Progenitor cell of endocrine pancreas (in vitro differentiated cells): Measurements from ENCODE around the gene MAP3K20. TPM values are rescaled to one million over a fixed set of nuclear protein-coding genes. Genes with fewer than 3 reads are reported as not detected.
A peak's percentile ranks its signal among the peaks of the same experiment; 100 is the strongest.

Source experiments
- DNase-seq: peaks from one replicate; pipeline ENCODE4 v3.0.0; 2021; ENCODE audit warnings: low spot score; ENCODE audit not compliant: unreplicated experiment
- H3K27ac Mint-ChIP-seq: 2 replicates; pipeline ENCODE4 v1.8.0; 2021; ENCODE audit warnings: mild to moderate bottlenecking, moderate library complexity, mixed read lengths
- H3K27me3 Mint-ChIP-seq: 2 replicates; pipeline ENCODE4 v1.8.0; 2021; ENCODE audit warnings: mixed read lengths
- H3K36me3 Mint-ChIP-seq: 2 replicates; pipeline ENCODE4 v1.8.0; 2022; ENCODE audit warnings: mixed read lengths; ENCODE audit not compliant: insufficient read depth
- H3K4me1 Mint-ChIP-seq: 2 replicates; pipeline ENCODE4 v1.8.0; 2021; ENCODE audit warnings: low read depth, mixed read lengths
- H3K4me3 Mint-ChIP-seq: 2 replicates; pipeline ENCODE4 v1.8.0; 2021; ENCODE audit warnings: low read depth, mild to moderate bottlenecking, moderate library complexity, mixed read lengths
- H3K9me3 Mint-ChIP-seq: 2 replicates; pipeline ENCODE4 v1.8.0; 2021; ENCODE audit warnings: low read depth, mixed read lengths
- CTCF ChIP-seq: fragments of 200-600 bp; sonication (generic); IDR thresholded peaks from one replicate; pipeline ENCODE4 v1.5.0; 2021; ENCODE audit warnings: antibody characterized with exemption, mild to moderate bottlenecking; ENCODE audit not compliant: unreplicated experiment
- total RNA-seq: library from RNA; stranded (reverse); gene quantifications from 2 replicates; pipeline ENCODE4 v1.2.1, GENCODE V29; 2021

MAP3K20 gene
- total RNA-seq, 1 donor from 2014 or later = 19.0 TPM

GRCh38 chr2:173238831-173239230, 163.2 kb downstream of the MAP3K20 start:
- Mint-ChIP-seq H3K9me3 (no peaks in the 10 kb centered on the region), H3K4me1 (peaks cover 16% of the 10 kb centered on the region), H3K4me3 (no peak overlapping the region), H3K36me3 (peaks cover 15% of the 10 kb centered on the region), H3K27me3 (no peaks in the 10 kb centered on the region), H3K27ac (peak overlapping the region; percentile 32)
- TF ChIP-seq CTCF = no peak
- DNase-seq = no peak

GRCh38 chr2:173239644-173240043, 164.0 kb downstream of the MAP3K20 start:
- Mint-ChIP-seq H3K9me3 (no peaks in the 10 kb centered on the region), H3K27ac (no peak overlapping the region), H3K36me3 (peaks cover 12% of the 10 kb centered on the region), H3K27me3 (no peaks in the 10 kb centered on the region), H3K4me3 (no peak overlapping the region), H3K4me1 (peaks cover 14% of the 10 kb centered on the region)
- DNase-seq = no peak
- no peak for TF ChIP-seq CTCF

GRCh38 chr2:173240083-173240482, 164.4 kb downstream of the MAP3K20 start:
- Mint-ChIP-seq H3K4me1 (peaks cover 9% of the 10 kb centered on the region), H3K4me3 (no peak overlapping the region), H3K36me3 (peaks cover 8% of the 10 kb centered on the region), H3K27me3 (no peaks in the 10 kb centered on the region), H3K9me3 (no peaks in the 10 kb centered on the region), H3K27ac (no peak overlapping the region)
- DNase-seq = no peak
- no peak for TF ChIP-seq CTCF

- no peaks in the 10 kb centered on the region for H3K9me3 Mint-ChIP-seq
- TF ChIP-seq CTCF = no peak
- DNase-seq = no peak
- peaks cover 8% of the 10 kb centered on the region for H3K36me3 Mint-ChIP-seq
- H3K27me3 Mint-ChIP-seq = no peaks in the 10 kb centered on the region
- H3K4me1 Mint-ChIP-seq = peaks cover 9% of the 10 kb centered on the region
- H3K27ac Mint-ChIP-seq = no peak overlapping the region
- no peak overlapping the region for H3K4me3 Mint-ChIP-seq
Observed at GRCh38 chr2:173241643-173242042, 166.0 kb downstream of the MAP3K20 start.

GRCh38 chr2:173247156-173247555, 171.5 kb downstream of the MAP3K20 start:
- Mint-ChIP-seq H3K4me3 (no peak overlapping the region), H3K27ac (no peak overlapping the region), H3K9me3 (no peaks in the 10 kb centered on the region), H3K27me3 (no peaks in the 10 kb centered on the region), H3K36me3 (peaks cover 3% of the 10 kb centered on the region), H3K4me1 (peaks cover 6% of the 10 kb centered on the region)
- TF ChIP-seq CTCF = no peak
- DNase-seq = no peak
